Lower lobe of right lung (tissue), 2 donors: ENCODE measurements around the gene SCAP. TPM values are rescaled to one million over a fixed set of nuclear protein-coding genes. Genes with fewer than 3 reads are reported as not detected.
A peak's percentile ranks its signal among the peaks of the same experiment; 100 is the strongest.
"Not testable (repeated sequence)": the region's sequence is repeated elsewhere in the genome, so short reads cannot be mapped to it uniquely, and the experiment has no call there.

Source experiments
- ATAC-seq, 2 donors: fragments of 200-7000 bp; cut with Tn5 transposase; one replicate each; pipeline ENCODE4 v1.9.1; 2020 to 2022; ENCODE audit warnings: mild to moderate bottlenecking in 2 of 2, moderate library complexity in 2 of 2
- DNase-seq: peaks from one replicate; pipeline ENCODE4 v3.0.0-alpha.2; 2020
- H3K27ac ChIP-seq: fragments of 200-600 bp; one replicate; pipeline ENCODE4 v1.8.0; 2022
- H3K27me3 ChIP-seq: fragments of 200-600 bp; one replicate; pipeline ENCODE4 v1.8.0; 2022; ENCODE audit warnings: low read depth
- H3K36me3 ChIP-seq: fragments of 200-600 bp; one replicate; pipeline ENCODE4 v1.8.0; 2022; ENCODE audit warnings: mild to moderate bottlenecking
- H3K4me1 ChIP-seq: fragments of 200-600 bp; one replicate; pipeline ENCODE4 v1.8.0; 2022
- H3K4me3 ChIP-seq: fragments of 200-600 bp; one replicate; pipeline ENCODE4 v1.8.0; 2022; ENCODE audit warnings: mild to moderate bottlenecking
- H3K9me3 ChIP-seq: fragments of 200-600 bp; one replicate; pipeline ENCODE4 v1.8.0; 2022
- CTCF ChIP-seq: fragments of 200-600 bp; IDR thresholded peaks from one replicate; pipeline ENCODE4 v1.8.0; 2022; ENCODE audit warnings: antibody characterized with exemption, mild to moderate bottlenecking
- intact Hi-C: fragments of 100-400 bp; cut with DNase I; formaldehyde crosslinking; loops from one replicate; pipeline ENCODE4 v1.11.0; 2022
- total RNA-seq: library from RNA; stranded (reverse); fragmentation: NEBNext Ultra II Directional; extraction: Animal tissue kit (Norgen Biotek cat#: 25700); gene quantifications from one replicate; pipeline ENCODE4 v1.2.1, GENCODE V29; 2021
- donor health status: DM: no; HTN: yes; CAD: no; lungs with severe emphysema.

SCAP gene
- total RNA-seq, 1 donor from 2014 or later: 61.3 TPM

GRCh38 chr3:47377186-47377585 lies 98.6 kb downstream of the SCAP start:
- intact Hi-C loops: no loop called here
- no peaks in the 10 kb centered on the region for H3K9me3 ChIP-seq
- no peaks in the 10 kb centered on the region for H3K27me3 ChIP-seq
- TF ChIP-seq CTCF: no peak
- DNase-seq: no peak
- ATAC-seq: no peak
- no peak overlapping the region for H3K4me3 ChIP-seq
- H3K4me1 ChIP-seq: peaks cover 26% of the 10 kb centered on the region
- no peak overlapping the region for H3K27ac ChIP-seq
- no peaks in the 10 kb centered on the region for H3K36me3 ChIP-seq

GRCh38 chr3:47376393-47376792 lies 99.3 kb downstream of the SCAP start:
- no peak overlapping the region for H3K27ac ChIP-seq
- peaks cover 20% of the 10 kb centered on the region for H3K4me1 ChIP-seq
- no peaks in the 10 kb centered on the region for H3K27me3 ChIP-seq
- no peaks in the 10 kb centered on the region for H3K36me3 ChIP-seq
- TF ChIP-seq CTCF: no peak
- intact Hi-C loops: no loop called here
- no peak for DNase-seq
- no peak overlapping the region for H3K4me3 ChIP-seq
- ATAC-seq: no peak
- H3K9me3 ChIP-seq: no peaks in the 10 kb centered on the region

- no peak overlapping the region for H3K4me3 ChIP-seq
- no peaks in the 10 kb centered on the region for H3K36me3 ChIP-seq
- DNase-seq: no peak
- intact Hi-C loops: no loop called here
- ATAC-seq: no peak
- TF ChIP-seq CTCF: no peak
- no peak overlapping the region for H3K27ac ChIP-seq
- no peaks in the 10 kb centered on the region for H3K27me3 ChIP-seq
- H3K9me3 ChIP-seq: no peaks in the 10 kb centered on the region
- peaks cover 14% of the 10 kb centered on the region for H3K4me1 ChIP-seq
These were observed 101.2 kb downstream of the SCAP start for GRCh38 chr3:47374587-47374986.

- H3K27me3 ChIP-seq: no peaks in the 10 kb centered on the region
- ATAC-seq (peak; percentile 32 to 54), DNase-seq (no peak)
- peak; percentile 62 for TF ChIP-seq CTCF
- intact Hi-C loops: no loop called here
- no peak overlapping the region for H3K4me3 ChIP-seq
- no peaks in the 10 kb centered on the region for H3K36me3 ChIP-seq
- H3K9me3 ChIP-seq: no peaks in the 10 kb centered on the region
- no peaks in the 10 kb centered on the region for H3K4me1 ChIP-seq
- no peak overlapping the region for H3K27ac ChIP-seq
These were observed 104.6 kb downstream of the SCAP start for GRCh38 chr3:47370887-47371697.

- DNase-seq, ATAC-seq: not testable (repeated sequence)
These were observed 105.7 kb downstream of the SCAP start for GRCh38 chr3:47370020-47370419.

GRCh38 chr3:47367631-47368030 lies 108.1 kb downstream of the SCAP start:
- Histone ChIP-seq H3K36me3 (no peaks in the 10 kb centered on the region), H3K27me3 (no peaks in the 10 kb centered on the region), H3K4me3 (no peak overlapping the region), H3K4me1 (no peaks in the 10 kb centered on the region), H3K9me3 (no peaks in the 10 kb centered on the region), H3K27ac (no peak overlapping the region)
- intact Hi-C loops: no loop called here
- no peak for DNase-seq
- TF ChIP-seq CTCF: no peak
- ATAC-seq: no peak

More at GRCh38 chr3:47370020-47370419, 105.7 kb downstream of the SCAP start:
- intact Hi-C loops, H3K4me3 ChIP-seq, H3K27ac ChIP-seq, H3K36me3 ChIP-seq, H3K9me3 ChIP-seq, H3K27me3 ChIP-seq, H3K4me1 ChIP-seq: not testable (repeated sequence)
